Measurements from ENCODE around the gene FBXW9.
A peak's percentile ranks its signal among the peaks of the same experiment; 100 is the strongest.

FBXW9 gene

GRCh38 chr19:12720851-12721655 lies 24.6 kb upstream of the FBXW9 start (continued):
- TF ChIP-seq ZNF600 (tag by site-specific recombination; IDR thresholded peaks at IDR 0.05): peak; percentile 55
- TF ChIP-seq ZBTB44 (tag by site-specific recombination; IDR thresholded peaks at IDR 0.05): no peak
- TF ChIP-seq BCL11B (tag by site-specific recombination; IDR thresholded peaks at IDR 0.05; ENCODE audit: low read depth): no peak
- TF ChIP-seq HOXA7 (CRISPR knock-in tag; IDR thresholded peaks at IDR 0.05; ENCODE audit: borderline replicate concordance): no peak
- TF ChIP-seq ZNF692 (tag by site-specific recombination; IDR thresholded peaks at IDR 0.05): no peak
- no peak for TF ChIP-seq ZBTB11 (tag by site-specific recombination; conservative IDR thresholded peaks at IDR 0.05; ENCODE audit: low read depth)
- no peak for TF ChIP-seq ZNF558 (tag by site-specific recombination; IDR thresholded peaks at IDR 0.05)
- TF ChIP-seq PRDM4 (tag by site-specific recombination; IDR thresholded peaks at IDR 0.05): no peak
- peak; percentile 52 for TF ChIP-seq KLF17 (tag by site-specific recombination; IDR thresholded peaks at IDR 0.05)
- TF ChIP-seq PRDM1 (tag by site-specific recombination; IDR thresholded peaks at IDR 0.05): no peak
- TF ChIP-seq ZFP37 (tag by site-specific recombination; IDR thresholded peaks at IDR 0.05): no peak
- peak; percentile 92 for TF ChIP-seq ZBTB26 (tag by site-specific recombination; optimal IDR thresholded peaks at IDR 0.05)
- peak; percentile 61; the same call in 1 of the 2 replicates for TF ChIP-seq ZFHX2 (tag by site-specific recombination; conservative IDR thresholded peaks at IDR 0.05)
- TF ChIP-seq RBAK (tag by site-specific recombination; IDR thresholded peaks at IDR 0.05): no peak
- TF ChIP-seq ZNF391 (tag by site-specific recombination; IDR thresholded peaks at IDR 0.05; ENCODE audit: borderline replicate concordance, low read depth): no peak; the same call in 1 of the 2 replicates
- no peak for TF ChIP-seq PBX3 (CRISPR knock-in tag; IDR thresholded peaks at IDR 0.05)
- TF ChIP-seq ZNF266 (tag by site-specific recombination; IDR thresholded peaks at IDR 0.05; ENCODE audit: low read depth): no peak
- no peak for TF ChIP-seq ZNF664 (tag by site-specific recombination; IDR thresholded peaks at IDR 0.05)
- TF ChIP-seq ZBTB48 (tag by site-specific recombination; IDR thresholded peaks at IDR 0.05): peak; percentile 42; the same call in 1 of the 2 replicates
- no peak for TF ChIP-seq BCL6B (tag by site-specific recombination; IDR thresholded peaks at IDR 0.05)
- no peak for TF ChIP-seq ZNF785 (tag by site-specific recombination; IDR thresholded peaks at IDR 0.05)
